ENCODE data around the gene ERO1A.

DNA sequence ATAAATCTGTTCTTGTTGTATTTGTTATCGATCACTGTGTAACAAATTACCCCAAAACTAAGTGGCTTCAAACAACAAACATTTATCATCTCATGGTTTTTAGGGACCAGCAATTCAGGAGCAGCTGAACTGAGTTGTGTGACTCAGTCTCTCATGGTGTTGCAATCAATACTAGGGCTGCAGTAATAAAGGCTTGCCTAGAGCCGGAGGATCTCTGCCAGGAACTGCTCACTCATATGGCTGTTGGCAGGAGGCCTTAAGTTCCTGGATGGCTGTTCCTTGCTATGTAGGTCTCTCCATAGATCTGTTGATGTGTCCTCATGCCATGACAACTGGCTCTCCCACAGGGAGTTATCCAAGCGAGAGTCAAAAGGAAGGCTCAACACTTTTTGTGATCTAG lies 7.9 kb upstream of the ERO1A start:
- TF ChIP-seq POLR2A (IDR thresholded peaks at IDR 0.05) (no peak), POLR2AphosphoS5 (IDR thresholded peaks at IDR 0.05) (peak in 2 of 3 donors; percentile 26 to 49)
- TF ChIP-seq, protein P1, sequence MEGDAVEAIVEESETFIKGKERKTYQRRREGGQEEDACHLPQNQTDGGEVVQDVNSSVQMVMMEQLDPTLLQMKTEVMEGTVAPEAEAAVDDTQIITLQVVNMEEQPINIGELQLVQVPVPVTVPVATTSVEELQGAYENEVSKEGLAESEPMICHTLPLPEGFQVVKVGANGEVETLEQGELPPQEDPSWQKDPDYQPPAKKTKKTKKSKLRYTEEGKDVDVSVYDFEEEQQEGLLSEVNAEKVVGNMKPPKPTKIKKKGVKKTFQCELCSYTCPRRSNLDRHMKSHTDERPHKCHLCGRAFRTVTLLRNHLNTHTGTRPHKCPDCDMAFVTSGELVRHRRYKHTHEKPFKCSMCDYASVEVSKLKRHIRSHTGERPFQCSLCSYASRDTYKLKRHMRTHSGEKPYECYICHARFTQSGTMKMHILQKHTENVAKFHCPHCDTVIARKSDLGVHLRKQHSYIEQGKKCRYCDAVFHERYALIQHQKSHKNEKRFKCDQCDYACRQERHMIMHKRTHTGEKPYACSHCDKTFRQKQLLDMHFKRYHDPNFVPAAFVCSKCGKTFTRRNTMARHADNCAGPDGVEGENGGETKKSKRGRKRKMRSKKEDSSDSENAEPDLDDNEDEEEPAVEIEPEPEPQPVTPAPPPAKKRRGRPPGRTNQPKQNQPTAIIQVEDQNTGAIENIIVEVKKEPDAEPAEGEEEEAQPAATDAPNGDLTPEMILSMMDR (IDR thresholded peaks at IDR 0.05) = no peak
